ENCODE data around the gene CELF1. TPM values are rescaled to one million over a fixed set of nuclear protein-coding genes. Genes with fewer than 3 reads are reported as not detected.

Gene CELF1
- total and polyA plus RNA-seq, 2 of the 13 experiments (the other 11 are each of a cell fraction or from before 2014, with no cell fraction given): 69.0 to 80.1 TPM

DNA sequence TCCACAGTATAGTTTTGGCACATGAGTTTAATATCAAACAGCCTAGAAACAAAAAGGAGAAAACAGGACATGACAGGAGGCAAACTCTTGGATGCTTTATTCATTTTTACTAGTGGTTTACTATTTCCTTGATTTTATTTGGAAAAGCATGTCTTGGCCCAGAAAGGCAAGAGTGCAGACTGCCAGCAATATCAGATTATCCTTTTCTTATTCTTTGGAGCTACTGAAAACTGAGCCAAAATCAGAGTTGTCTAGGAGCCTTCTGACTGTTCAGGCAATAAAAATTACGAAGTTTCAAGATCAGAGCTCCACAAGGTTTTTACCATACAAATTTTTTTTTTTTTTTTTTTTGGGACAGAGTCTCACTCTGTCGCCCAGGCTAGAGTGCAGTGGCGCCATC lies 16.0 kb downstream of the CELF1 start:
- Histone ChIP-seq H3K4me2 (ENCODE audit: low read depth, low read length) (no peak overlapping the region), H3K27me3 (ENCODE audit: control insufficient read depth in 1 of 2, insufficient read depth in 2 of 2, low read length in 2 of 2) (no peaks in the 10 kb centered on the region), H3K36me3 (replicated peaks in 1 of 2; ENCODE audit: control insufficient read depth in 1 of 2, insufficient read depth in 2 of 2, low read length in 2 of 2) (peaks cover 1 to 2% of the 10 kb centered on the region in 2 experiments; a peak in 1 of 5 replicates), H4K20me1 (ENCODE audit: insufficient read depth, low read length) (peaks cover 56% of the 10 kb centered on the region), H3K4me1 (ENCODE audit: insufficient read depth, low read length) (peaks cover 13% of the 10 kb centered on the region), H2AFZ (ENCODE audit: low read length) (no peak overlapping the region), H3K79me2 (ENCODE audit: insufficient read depth, low read length) (peaks cover 92% of the 10 kb centered on the region), H3K4me3 (replicated peaks in 1 of 3; ENCODE audit: insufficient read depth in 1 of 3, low read depth in 2 of 3, low read length in 3 of 3) (no peak overlapping the region), H3K9me3 (ENCODE audit: low read length) (no peaks in the 10 kb centered on the region), H3K9ac (ENCODE audit: insufficient read depth, low read depth, low read length) (no peak overlapping the region), H3K27ac (ENCODE audit: extremely low read length, insufficient read depth, low read length) (no peak overlapping the region)
- FAIRE-seq (no peak), DNase-seq (ENCODE audit: low spot score) (no peak), ATAC-seq (no peak)
- 99% methylated on average over 3 of the region's 3 CpGs for WGBS (ENCODE audit: low lambda C conversion rate)
- BruUV-seq (replicated peaks): no TSS peak
- ChIA-PET POLR2A (interaction anchor here (0.9 kb wide), 1 partner anchor 14 kb away, joined by 3 read pairs; no protein-coding TSS in a partner anchor), CTCF (ENCODE audit: low intra/inter-chr PET ratio, low total read pairs) (no interaction called here)
- intact Hi-C loops (cut with micrococcal nuclease; ENCODE audit: unreplicated experiment): no loop called here
- in situ Hi-C loops (cut with HindIII; ENCODE audit: extremely low pct_ligation_motif_present, low pct_unique_long_range_greater_than_20kb): no loop called here
- TF ChIP-seq HNF4A (CRISPR knock-in tag; IDR thresholded peaks at IDR 0.05) (no peak), NR2C2 (CRISPR knock-in tag; IDR thresholded peaks at IDR 0.05; ENCODE audit: borderline replicate concordance) (no peak), GABPA (IDR thresholded peaks at IDR 0.05; ENCODE audit: low read depth, low read length) (no peak), GABPA (CRISPR knock-in tag; IDR thresholded peaks at IDR 0.05; ENCODE audit: low read depth) (no peak), ZNF777 (CRISPR knock-in tag; IDR thresholded peaks at IDR 0.05) (no peak), EP300 (IDR thresholded peaks at IDR 0.05; ENCODE audit: low read depth in 2 of 2, low read length in 2 of 2) (no peak), EP300 (CRISPR knock-in tag; IDR thresholded peaks at IDR 0.05; ENCODE audit: borderline replicate concordance) (no peak), ZFX (CRISPR knock-in tag; IDR thresholded peaks at IDR 0.05; ENCODE audit: low read depth) (no peak)
- TF ChIP-seq, protein P1, sequence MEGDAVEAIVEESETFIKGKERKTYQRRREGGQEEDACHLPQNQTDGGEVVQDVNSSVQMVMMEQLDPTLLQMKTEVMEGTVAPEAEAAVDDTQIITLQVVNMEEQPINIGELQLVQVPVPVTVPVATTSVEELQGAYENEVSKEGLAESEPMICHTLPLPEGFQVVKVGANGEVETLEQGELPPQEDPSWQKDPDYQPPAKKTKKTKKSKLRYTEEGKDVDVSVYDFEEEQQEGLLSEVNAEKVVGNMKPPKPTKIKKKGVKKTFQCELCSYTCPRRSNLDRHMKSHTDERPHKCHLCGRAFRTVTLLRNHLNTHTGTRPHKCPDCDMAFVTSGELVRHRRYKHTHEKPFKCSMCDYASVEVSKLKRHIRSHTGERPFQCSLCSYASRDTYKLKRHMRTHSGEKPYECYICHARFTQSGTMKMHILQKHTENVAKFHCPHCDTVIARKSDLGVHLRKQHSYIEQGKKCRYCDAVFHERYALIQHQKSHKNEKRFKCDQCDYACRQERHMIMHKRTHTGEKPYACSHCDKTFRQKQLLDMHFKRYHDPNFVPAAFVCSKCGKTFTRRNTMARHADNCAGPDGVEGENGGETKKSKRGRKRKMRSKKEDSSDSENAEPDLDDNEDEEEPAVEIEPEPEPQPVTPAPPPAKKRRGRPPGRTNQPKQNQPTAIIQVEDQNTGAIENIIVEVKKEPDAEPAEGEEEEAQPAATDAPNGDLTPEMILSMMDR (CRISPR knock-in tag; IDR thresholded peaks at IDR 0.05): no peak
- TF ChIP-seq, protein P2, sequence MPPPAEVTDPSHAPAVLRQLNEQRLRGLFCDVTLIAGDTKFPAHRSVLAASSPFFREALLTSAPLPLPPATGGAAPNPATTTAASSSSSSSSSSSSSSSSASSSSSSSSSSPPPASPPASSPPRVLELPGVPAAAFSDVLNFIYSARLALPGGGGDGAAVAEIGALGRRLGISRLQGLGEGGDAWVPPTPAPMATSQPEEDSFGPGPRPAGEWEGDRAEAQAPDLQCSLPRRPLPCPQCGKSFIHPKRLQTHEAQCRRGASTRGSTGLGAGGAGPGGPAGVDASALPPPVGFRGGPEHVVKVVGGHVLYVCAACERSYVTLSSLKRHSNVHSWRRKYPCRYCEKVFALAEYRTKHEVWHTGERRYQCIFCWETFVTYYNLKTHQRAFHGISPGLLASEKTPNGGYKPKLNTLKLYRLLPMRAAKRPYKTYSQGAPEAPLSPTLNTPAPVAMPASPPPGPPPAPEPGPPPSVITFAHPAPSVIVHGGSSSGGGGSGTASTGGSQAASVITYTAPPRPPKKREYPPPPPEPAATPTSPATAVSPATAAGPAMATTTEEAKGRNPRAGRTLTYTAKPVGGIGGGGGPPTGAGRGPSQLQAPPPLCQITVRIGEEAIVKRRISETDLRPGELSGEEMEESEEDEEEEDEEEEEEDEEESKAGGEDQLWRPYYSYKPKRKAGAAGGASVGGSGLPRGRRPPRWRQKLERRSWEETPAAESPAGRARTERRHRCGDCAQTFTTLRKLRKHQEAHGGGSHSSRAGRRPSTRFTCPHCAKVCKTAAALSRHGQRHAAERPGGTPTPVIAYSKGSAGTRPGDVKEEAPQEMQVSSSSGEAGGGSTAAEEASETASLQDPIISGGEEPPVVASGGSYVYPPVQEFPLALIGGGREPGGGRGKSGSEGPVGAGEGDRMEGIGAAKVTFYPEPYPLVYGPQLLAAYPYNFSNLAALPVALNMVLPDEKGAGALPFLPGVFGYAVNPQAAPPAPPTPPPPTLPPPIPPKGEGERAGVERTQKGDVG (CRISPR knock-in tag; IDR thresholded peaks at IDR 0.05; ENCODE audit: borderline replicate concordance): no peak
- TF ChIP-seq, protein P3, sequence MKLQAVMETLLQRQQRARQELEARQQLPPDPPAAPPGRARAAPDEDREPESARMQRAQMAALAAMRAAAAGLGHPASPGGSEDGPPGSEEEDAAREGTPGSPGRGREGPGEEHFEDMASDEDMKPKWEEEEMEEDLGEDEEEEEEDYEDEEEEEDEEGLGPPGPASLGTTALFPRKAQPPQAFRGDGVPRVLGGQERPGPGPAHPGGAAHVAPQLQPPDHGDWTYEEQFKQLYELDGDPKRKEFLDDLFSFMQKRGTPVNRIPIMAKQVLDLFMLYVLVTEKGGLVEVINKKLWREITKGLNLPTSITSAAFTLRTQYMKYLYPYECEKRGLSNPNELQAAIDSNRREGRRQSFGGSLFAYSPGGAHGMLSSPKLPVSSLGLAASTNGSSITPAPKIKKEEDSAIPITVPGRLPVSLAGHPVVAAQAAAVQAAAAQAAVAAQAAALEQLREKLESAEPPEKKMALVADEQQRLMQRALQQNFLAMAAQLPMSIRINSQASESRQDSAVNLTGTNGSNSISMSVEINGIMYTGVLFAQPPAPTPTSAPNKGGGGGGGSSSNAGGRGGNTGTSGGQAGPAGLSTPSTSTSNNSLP (IDR thresholded peaks at IDR 0.05; ENCODE audit: low read depth, low read length): no peak
- TF ChIP-seq, protein P4, sequence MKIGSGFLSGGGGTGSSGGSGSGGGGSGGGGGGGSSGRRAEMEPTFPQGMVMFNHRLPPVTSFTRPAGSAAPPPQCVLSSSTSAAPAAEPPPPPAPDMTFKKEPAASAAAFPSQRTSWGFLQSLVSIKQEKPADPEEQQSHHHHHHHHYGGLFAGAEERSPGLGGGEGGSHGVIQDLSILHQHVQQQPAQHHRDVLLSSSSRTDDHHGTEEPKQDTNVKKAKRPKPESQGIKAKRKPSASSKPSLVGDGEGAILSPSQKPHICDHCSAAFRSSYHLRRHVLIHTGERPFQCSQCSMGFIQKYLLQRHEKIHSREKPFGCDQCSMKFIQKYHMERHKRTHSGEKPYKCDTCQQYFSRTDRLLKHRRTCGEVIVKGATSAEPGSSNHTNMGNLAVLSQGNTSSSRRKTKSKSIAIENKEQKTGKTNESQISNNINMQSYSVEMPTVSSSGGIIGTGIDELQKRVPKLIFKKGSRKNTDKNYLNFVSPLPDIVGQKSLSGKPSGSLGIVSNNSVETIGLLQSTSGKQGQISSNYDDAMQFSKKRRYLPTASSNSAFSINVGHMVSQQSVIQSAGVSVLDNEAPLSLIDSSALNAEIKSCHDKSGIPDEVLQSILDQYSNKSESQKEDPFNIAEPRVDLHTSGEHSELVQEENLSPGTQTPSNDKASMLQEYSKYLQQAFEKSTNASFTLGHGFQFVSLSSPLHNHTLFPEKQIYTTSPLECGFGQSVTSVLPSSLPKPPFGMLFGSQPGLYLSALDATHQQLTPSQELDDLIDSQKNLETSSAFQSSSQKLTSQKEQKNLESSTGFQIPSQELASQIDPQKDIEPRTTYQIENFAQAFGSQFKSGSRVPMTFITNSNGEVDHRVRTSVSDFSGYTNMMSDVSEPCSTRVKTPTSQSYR (CRISPR knock-in tag; IDR thresholded peaks at IDR 0.05; ENCODE audit: borderline replicate concordance): no peak
- TF ChIP-seq, protein P5, sequence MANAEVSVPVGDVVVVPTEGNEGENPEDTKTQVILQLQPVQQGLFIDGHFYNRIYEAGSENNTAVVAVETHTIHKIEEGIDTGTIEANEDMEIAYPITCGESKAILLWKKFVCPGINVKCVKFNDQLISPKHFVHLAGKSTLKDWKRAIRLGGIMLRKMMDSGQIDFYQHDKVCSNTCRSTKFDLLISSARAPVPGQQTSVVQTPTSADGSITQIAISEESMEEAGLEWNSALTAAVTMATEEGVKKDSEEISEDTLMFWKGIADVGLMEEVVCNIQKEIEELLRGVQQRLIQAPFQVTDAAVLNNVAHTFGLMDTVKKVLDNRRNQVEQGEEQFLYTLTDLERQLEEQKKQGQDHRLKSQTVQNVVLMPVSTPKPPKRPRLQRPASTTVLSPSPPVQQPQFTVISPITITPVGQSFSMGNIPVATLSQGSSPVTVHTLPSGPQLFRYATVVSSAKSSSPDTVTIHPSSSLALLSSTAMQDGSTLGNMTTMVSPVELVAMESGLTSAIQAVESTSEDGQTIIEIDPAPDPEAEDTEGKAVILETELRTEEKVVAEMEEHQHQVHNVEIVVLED (CRISPR knock-in tag; IDR thresholded peaks at IDR 0.05; ENCODE audit: borderline replicate concordance): no peak
